ENCODE results near the gene ZBTB4. TPM values are rescaled to one million over a fixed set of nuclear protein-coding genes. Genes with fewer than 3 reads are reported as not detected.

The ZBTB4 gene
- total RNA-seq, 4 donors from 2014 or later = 22.7 to 116 (median 39.2) TPM

DNA sequence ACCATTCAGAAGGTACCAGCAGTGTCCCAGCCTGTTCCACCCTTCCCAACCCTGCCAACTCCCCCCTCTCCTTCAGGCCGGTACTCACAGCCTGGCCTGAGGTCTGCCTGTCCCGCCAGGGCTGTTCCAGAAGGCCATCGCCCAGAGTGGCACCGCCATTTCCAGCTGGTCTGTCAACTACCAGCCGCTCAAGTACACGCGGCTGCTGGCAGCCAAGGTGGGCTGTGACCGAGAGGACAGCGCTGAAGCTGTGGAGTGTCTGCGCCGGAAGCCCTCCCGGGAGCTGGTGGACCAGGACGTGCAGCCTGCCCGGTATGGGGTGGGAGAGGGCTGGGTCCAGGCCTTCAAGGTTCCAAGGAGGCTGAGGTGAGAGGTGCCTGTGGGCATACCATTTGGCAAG, 64.6 kb downstream of the ZBTB4 start:
- TF ChIP-seq, protein P1, sequence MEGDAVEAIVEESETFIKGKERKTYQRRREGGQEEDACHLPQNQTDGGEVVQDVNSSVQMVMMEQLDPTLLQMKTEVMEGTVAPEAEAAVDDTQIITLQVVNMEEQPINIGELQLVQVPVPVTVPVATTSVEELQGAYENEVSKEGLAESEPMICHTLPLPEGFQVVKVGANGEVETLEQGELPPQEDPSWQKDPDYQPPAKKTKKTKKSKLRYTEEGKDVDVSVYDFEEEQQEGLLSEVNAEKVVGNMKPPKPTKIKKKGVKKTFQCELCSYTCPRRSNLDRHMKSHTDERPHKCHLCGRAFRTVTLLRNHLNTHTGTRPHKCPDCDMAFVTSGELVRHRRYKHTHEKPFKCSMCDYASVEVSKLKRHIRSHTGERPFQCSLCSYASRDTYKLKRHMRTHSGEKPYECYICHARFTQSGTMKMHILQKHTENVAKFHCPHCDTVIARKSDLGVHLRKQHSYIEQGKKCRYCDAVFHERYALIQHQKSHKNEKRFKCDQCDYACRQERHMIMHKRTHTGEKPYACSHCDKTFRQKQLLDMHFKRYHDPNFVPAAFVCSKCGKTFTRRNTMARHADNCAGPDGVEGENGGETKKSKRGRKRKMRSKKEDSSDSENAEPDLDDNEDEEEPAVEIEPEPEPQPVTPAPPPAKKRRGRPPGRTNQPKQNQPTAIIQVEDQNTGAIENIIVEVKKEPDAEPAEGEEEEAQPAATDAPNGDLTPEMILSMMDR (IDR thresholded peaks at IDR 0.05) = no peak
- no peak for TF ChIP-seq POLR2A (IDR thresholded peaks at IDR 0.05)
- H3K27me3 ChIP-seq = no peaks in the 10 kb centered on the region
- no peak for DNase-seq
- H3K4me1 ChIP-seq = no peaks in the 10 kb centered on the region
- no peak overlapping the region for H3K27ac ChIP-seq
- no peak overlapping the region for H3K4me3 ChIP-seq
- H3K36me3 ChIP-seq = no peaks in the 10 kb centered on the region
- H3K9me3 ChIP-seq = no peaks in the 10 kb centered on the region
- intact Hi-C loops (cut with DNase I; ENCODE audit: low total_unique reads) = no loop called here

DNA sequence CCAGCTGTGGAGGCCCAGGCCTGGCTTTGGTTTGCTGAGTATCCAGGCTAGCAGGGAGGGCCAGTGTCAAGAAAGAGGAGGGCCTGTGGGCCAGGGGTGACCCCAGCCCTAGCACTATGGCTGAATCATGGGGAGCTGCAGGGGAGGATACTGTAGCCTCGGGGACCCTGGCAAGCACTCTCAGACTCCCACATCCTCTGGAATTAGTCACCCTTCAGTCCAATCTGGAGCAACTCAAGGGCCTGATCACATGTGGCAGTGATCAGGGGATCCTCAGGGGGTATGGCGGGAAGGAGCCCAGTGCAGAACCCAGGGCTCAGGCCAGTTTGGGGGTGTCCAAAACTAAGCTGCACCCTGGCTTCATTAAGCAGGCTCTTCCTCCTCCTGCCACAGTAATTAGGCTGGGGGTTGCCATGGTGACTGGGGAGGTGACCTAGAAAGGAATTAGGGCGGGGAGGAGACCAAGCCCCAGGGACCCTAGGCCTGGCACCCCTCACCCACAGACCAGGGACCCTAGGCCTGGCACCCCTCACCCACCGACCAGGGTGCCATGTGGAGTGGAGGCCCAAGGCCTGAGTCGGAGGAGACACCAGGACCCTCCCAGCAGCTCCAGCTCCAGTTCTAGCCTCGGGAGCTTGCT, 66.0 kb downstream of the ZBTB4 start:
- no peak overlapping the region for H3K27ac ChIP-seq
- no peak overlapping the region for H3K4me3 ChIP-seq
- no peaks in the 10 kb centered on the region for H3K36me3 ChIP-seq
- no peaks in the 10 kb centered on the region for H3K27me3 ChIP-seq
- DNase-seq = no peak
- no peaks in the 10 kb centered on the region for H3K4me1 ChIP-seq
- no peaks in the 10 kb centered on the region for H3K9me3 ChIP-seq
- intact Hi-C loops (cut with DNase I; ENCODE audit: low total_unique reads) = no loop called here
- TF ChIP-seq POLR2A (IDR thresholded peaks at IDR 0.05) = no peak
- TF ChIP-seq, protein P1 (IDR thresholded peaks at IDR 0.05) = no peak

- H3K27me3 ChIP-seq = no peaks in the 10 kb centered on the region
- H3K36me3 ChIP-seq = no peaks in the 10 kb centered on the region
- intact Hi-C loops (cut with DNase I; ENCODE audit: low total_unique reads) = no loop called here
- TF ChIP-seq, protein P1 (IDR thresholded peaks at IDR 0.05) = no peak
- TF ChIP-seq POLR2A (IDR thresholded peaks at IDR 0.05) = no peak
- no peaks in the 10 kb centered on the region for H3K9me3 ChIP-seq
- H3K27ac ChIP-seq = no peak overlapping the region
- no peak for DNase-seq
- H3K4me3 ChIP-seq = no peak overlapping the region
- no peaks in the 10 kb centered on the region for H3K4me1 ChIP-seq
Observed at GRCh38 chr17:7411427-7411750, 68.0 kb downstream of the ZBTB4 start.

DNA sequence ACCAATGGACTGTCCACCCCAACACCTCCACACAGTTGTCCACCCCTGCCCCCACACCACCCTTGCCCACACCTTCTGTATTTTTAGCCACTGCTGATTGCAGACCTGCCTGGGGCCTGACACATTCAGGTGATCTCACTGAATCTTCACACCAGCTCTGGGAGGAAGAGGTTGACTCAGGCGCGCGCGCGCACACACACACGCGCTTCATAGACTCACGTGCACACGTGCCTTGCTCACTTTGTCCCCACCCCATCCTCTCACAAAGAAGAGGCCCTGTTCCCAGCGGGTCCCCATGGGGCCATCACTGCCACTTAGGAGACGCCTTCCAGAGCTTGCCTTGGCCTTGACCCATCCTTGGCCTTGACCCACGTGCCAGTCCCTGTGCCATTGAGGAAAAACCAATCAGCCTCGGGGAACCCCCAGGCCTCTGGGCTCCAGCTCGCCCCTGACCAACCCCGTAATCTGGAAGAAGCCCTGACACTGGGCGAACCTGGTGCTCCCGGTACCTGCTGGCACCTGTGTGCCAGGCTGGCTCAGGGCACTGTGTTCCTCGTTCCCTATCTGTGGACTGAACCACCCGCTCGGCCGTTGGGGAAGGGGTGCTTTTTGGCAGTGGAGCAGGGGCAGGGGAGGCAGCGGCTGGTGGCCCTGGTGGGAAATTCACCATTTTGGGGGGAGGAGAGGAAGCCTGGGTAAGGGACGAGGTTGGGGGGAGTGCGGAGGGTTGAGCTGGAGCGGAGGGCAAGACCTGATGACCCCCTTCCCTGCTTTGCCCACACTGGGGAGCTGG, 68.6 kb downstream of the ZBTB4 start:
- H3K36me3 ChIP-seq = no peaks in the 10 kb centered on the region
- no peak for DNase-seq
- no peaks in the 10 kb centered on the region for H3K9me3 ChIP-seq
- intact Hi-C loops (cut with DNase I; ENCODE audit: low total_unique reads) = no loop called here
- H3K27me3 ChIP-seq = no peaks in the 10 kb centered on the region
- TF ChIP-seq, protein P1 (IDR thresholded peaks at IDR 0.05) = no peak
- TF ChIP-seq POLR2A (IDR thresholded peaks at IDR 0.05) = no peak
- H3K4me1 ChIP-seq = no peaks in the 10 kb centered on the region
- H3K27ac ChIP-seq = no peak overlapping the region
- no peak overlapping the region for H3K4me3 ChIP-seq

- intact Hi-C loops (cut with DNase I; ENCODE audit: low total_unique reads) = no loop called here
- no peak for TF ChIP-seq POLR2A (IDR thresholded peaks at IDR 0.05)
- TF ChIP-seq, protein P1 (IDR thresholded peaks at IDR 0.05) = no peak
- no peaks in the 10 kb centered on the region for H3K9me3 ChIP-seq
- no peak overlapping the region for H3K4me3 ChIP-seq
- no peaks in the 10 kb centered on the region for H3K36me3 ChIP-seq
- no peaks in the 10 kb centered on the region for H3K27me3 ChIP-seq
- H3K4me1 ChIP-seq = no peaks in the 10 kb centered on the region
- H3K27ac ChIP-seq = no peak overlapping the region
- no peak for DNase-seq
Observed at GRCh38 chr17:7409716-7410115, 69.7 kb downstream of the ZBTB4 start.

Measured in uterus (tissue), 4 donors.